Stimulated activated naive CD8-positive, alpha-beta T cell treated with anti-CD3 and anti-CD28 coated beads, Interleukin-15, Interleukin-2, amounts not matched to agents 100 U/mL and 50 U/mL, for 24 hours (primary cell): ENCODE measurements around the gene NFKBIA.
A peak's percentile ranks its signal among the peaks of the same experiment; 100 is the strongest.
"Not testable (repeated sequence)": the region's sequence is repeated elsewhere in the genome, so short reads cannot be mapped to it uniquely, and the experiment has no call there.

Source experiments
- ATAC-seq: fragments of 150-1000 bp; cut with Tn5 transposase; one replicate; pipeline ENCODE4 v1.10.0; 2021
- DNase-seq: peaks from one replicate; pipeline ENCODE4 v3.0.0; 2021

NFKBIA gene

GRCh38 chr14:35408026-35408425 is 3.5 kb upstream of the NFKBIA start:
- no peak for ATAC-seq
- no peak for DNase-seq

GRCh38 chr14:35407306-35407630 is 2.7 kb upstream of the NFKBIA start:
- no peak for ATAC-seq
- DNase-seq: no peak

GRCh38 chr14:35406506-35407305 is 2.2 kb upstream of the NFKBIA start:
- no peak for DNase-seq
- no peak for ATAC-seq

- DNase-seq (no peak), ATAC-seq (no peak)
Observed at GRCh38 chr14:35406090-35406489, 1.5 kb upstream of the NFKBIA start.

- ATAC-seq (no peak), DNase-seq (no peak)
Observed at GRCh38 chr14:35405304-35405996, 901 bp upstream of the NFKBIA start.

- ATAC-seq: peak; percentile 50
- peak; percentile 99 for DNase-seq
Observed at GRCh38 chr14:35403603-35404448, 723 bp downstream of the NFKBIA start.

GRCh38 chr14:35403114-35403602 is 1.4 kb downstream of the NFKBIA start:
- ATAC-seq (peak; percentile 8), DNase-seq (peak; percentile 59)

- ATAC-seq (no peak), DNase-seq (peak; percentile 49)
Observed at GRCh38 chr14:35402323-35403113, 2.0 kb downstream of the NFKBIA start.

GRCh38 chr14:35401422-35402265 is 2.9 kb downstream of the NFKBIA start:
- no peak for ATAC-seq
- no peak for DNase-seq

GRCh38 chr14:35400648-35401421 is 3.7 kb downstream of the NFKBIA start:
- ATAC-seq: no peak
- peak; percentile 67 for DNase-seq

GRCh38 chr14:35399083-35399937 is 5.2 kb downstream of the NFKBIA start:
- ATAC-seq (no peak), DNase-seq (no peak)

- no peak for ATAC-seq
- no peak for DNase-seq
Observed at GRCh38 chr14:35398071-35398584, 6.4 kb downstream of the NFKBIA start.

GRCh38 chr14:35396610-35397009 is 7.9 kb downstream of the NFKBIA start:
- not testable (repeated sequence) for ATAC-seq, DNase-seq

- DNase-seq: no peak
- ATAC-seq: no peak
Observed at GRCh38 chr14:35395283-35395682, 9.3 kb downstream of the NFKBIA start.

- no peak for DNase-seq
Observed at GRCh38 chr14:35394326-35395013, 10.1 kb downstream of the NFKBIA start.

GRCh38 chr14:35393826-35394225 is 10.7 kb downstream of the NFKBIA start:
- no peak for DNase-seq
- no peak for ATAC-seq

More at GRCh38 chr14:35394326-35395013, 10.1 kb downstream of the NFKBIA start:
- no peak for ATAC-seq

- no peak for DNase-seq
- no peak for ATAC-seq
Observed at GRCh38 chr14:35392103-35392502, 12.4 kb downstream of the NFKBIA start.

- ATAC-seq: no peak
- DNase-seq: no peak
Observed at GRCh38 chr14:35391388-35391710, 13.2 kb downstream of the NFKBIA start.
